Measurements from ENCODE around the gene PROCA1.
"Not testable (repeated sequence)": the region's sequence is repeated elsewhere in the genome, so short reads cannot be mapped to it uniquely, and the experiment has no call there.

PROCA1 gene

GRCh38 chr17:28725660-28726225 is 14.1 kb upstream of the PROCA1 start:
- peak; percentile 68 for DNase-seq (ENCODE audit: low read depth)

DNA sequence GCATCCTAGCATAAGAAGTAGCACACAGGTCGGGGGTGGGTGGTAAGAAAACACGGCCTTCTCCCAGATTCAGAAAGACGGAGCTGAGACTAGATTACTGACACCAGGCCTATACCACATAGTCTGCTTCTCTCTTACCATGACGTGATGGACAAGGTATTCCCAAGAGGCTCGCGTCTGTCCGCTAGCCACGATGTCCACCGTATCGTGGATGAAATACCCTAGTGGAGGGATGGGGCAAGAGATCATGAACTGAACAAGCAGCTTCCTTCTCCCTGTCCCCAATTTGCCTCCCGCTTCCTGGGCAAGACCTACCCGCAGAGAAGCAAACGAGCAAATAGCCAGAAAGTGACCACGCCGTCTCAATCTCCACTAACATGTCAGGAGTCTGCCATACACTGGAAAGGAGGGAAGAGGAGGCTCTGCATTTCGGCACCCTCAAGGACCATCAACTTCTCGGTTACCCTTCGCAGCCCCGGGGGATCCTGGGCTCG is 13.5 kb upstream of the PROCA1 start:
- peak; percentile 84 for DNase-seq (ENCODE audit: low read depth)

- DNase-seq (ENCODE audit: low read depth), result no peak
Measured at GRCh38 chr17:28724500-28725165, 12.9 kb upstream of the PROCA1 start.

DNA sequence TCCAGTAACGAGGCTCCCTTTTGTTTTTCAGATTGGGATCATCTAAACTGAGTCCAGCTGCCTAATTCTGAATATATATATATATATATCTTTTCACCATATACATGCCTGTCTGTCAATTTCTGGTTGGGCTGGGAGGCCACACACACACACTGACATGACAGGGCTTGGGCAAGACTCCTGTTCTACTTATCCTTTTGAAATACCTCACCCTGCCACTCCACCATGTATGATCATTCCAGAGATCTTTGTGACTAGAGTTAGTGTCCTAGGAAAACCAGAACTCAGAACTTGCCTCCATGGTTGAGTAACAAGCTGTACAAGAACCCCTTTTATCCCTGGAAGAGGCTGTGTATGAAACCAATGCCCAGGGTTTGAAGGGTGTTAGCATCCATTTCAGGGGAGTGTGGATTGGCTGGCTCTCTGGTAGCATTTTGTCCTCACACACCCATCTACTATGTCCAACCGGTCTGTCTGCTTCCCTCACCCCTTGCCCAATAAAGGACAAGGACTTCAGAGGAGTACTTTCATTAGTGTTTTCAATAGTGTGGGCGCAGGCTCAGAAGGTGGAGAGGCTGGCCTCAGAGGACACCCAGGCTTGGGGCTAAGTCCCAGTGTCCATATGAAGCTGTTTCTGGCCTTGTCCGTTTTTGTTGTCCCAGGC is 12.3 kb upstream of the PROCA1 start:
- not testable (repeated sequence) for DNase-seq (ENCODE audit: low read depth)

DNA sequence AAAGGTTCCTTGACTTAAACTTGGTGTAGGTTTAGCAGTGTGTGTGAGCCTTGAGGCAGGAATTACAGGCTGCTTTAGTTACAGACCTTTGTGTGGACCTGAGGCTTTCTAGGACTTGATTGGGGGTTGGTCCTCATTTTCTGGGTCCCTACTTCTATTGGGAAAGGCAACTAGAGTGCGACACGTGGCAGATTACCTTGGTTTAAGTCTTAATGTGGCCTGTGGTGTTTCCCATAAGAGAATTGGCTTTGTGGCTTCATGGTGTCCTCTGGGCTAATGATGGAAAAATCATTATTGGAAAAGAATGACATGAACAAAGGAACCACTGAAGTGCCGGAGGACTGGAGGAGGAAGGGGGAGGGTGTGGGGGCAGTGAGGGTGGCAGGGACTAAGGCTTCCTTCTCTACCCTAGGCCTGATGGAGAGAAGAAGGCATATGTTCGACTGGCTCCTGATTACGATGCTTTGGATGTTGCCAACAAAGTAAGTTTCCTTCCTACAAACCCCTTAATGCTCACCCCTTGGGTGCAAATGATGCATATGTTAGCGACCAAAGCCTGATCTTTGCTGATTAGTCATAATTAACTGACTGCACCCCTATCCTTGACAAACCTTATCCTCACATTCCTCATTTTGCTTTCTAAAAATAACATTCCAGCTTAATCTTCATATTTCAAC is 11.6 kb upstream of the PROCA1 start:
- no peak for DNase-seq (ENCODE audit: low read depth)

DNA sequence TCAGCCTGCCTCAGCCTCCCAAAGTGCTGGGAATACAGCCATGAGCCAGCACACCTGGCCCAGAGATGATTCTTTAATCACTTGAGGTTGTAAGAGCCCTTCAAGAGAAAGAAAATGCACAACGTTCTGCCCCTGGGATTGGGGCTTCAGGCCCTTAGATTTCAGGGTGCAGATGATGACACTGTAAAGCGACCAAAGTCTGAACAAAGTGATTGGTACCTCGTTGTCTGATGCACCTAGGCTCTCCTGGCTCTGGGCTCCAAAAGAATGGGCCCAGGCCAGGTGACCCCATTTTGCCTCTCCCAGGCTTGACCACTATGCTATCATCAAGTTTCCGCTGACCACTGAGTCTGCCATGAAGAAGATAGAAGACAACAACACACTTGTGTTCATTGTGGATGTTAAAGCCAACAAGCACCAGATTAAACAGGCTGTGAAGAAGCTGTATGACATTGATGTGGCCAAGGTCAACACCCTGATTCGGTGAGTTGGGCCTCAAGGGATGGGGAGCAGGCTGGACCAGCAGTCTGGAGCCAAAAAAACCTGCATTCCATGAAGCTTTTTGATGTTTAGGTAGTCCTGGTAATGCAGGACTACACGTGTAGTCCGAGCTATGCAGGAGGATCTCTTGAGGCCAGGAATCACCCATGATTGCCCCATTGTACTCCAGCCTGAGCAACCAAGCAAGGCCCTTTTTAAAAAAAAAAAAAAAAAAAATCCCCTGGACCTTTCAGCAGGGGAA is 10.9 kb upstream of the PROCA1 start:
- no peak for DNase-seq (ENCODE audit: low read depth)

DNA sequence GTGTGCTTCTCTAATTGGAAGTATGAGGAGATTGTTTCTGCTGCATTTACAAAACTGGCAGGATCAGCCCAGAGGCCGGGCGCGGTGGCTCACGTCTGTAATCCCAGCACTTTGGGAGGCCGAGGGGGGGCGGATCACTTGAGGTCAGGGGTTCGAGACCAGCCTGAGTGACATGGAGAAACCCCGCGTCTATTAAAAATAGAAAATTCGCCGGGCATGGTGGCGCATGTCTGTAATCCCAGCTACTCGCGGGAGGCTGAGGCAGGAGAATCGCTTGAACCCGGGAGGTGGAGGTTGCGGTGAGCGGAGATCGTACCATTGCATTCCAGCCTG is 9.3 kb upstream of the PROCA1 start:
- DNase-seq (ENCODE audit: low read depth), result not testable (repeated sequence)

- DNase-seq (ENCODE audit: low read depth), result no peak
Measured at GRCh38 chr17:28720247-28720996, 8.7 kb upstream of the PROCA1 start.

GRCh38 chr17:28719021-28719433 is 7.3 kb upstream of the PROCA1 start:
- no peak for DNase-seq (ENCODE audit: low read depth)

DNA sequence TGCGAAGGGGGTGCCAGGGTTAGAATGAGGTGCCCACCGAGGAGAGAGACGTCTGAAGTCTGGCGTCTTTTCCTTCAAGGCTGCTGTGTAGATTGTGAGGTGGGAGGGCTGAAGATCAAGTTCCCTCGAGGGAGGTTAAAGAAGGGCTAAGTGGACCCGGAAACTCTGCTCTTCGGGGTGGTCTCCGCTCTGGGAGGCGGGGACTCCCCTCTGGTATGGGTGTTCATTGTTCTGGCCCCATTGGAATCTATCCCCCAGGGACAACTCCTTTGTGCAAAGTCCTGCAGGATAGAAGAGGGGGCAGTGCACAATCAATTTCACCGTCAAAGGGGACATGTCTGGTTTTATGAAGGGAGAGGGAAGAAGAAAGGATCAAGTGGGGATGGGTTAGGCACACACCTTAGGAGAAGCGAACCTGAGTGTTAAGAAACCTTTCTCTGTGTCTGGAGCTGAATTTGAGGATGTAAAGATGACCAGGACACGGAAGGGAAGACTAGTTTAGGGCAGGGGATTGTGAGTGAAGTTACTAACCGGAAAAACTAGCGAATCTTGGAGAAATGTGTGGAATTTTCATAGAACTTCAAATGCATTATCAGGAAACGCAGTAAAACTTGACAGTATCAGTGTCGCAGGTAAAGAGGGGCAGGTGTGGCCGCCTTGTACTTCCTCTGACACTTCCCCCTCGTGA is 6.8 kb upstream of the PROCA1 start:
- no peak for DNase-seq (ENCODE audit: low read depth)

GRCh38 chr17:28717578-28718332 is 6.1 kb upstream of the PROCA1 start, which contains the start of gene RAB34:
Gene RAB34 (minus strand): TSS chr17:28717868. CDS start chr17:28717266, 602 bp downstream.
- peak; percentile 89 for DNase-seq (ENCODE audit: low read depth)

DNA sequence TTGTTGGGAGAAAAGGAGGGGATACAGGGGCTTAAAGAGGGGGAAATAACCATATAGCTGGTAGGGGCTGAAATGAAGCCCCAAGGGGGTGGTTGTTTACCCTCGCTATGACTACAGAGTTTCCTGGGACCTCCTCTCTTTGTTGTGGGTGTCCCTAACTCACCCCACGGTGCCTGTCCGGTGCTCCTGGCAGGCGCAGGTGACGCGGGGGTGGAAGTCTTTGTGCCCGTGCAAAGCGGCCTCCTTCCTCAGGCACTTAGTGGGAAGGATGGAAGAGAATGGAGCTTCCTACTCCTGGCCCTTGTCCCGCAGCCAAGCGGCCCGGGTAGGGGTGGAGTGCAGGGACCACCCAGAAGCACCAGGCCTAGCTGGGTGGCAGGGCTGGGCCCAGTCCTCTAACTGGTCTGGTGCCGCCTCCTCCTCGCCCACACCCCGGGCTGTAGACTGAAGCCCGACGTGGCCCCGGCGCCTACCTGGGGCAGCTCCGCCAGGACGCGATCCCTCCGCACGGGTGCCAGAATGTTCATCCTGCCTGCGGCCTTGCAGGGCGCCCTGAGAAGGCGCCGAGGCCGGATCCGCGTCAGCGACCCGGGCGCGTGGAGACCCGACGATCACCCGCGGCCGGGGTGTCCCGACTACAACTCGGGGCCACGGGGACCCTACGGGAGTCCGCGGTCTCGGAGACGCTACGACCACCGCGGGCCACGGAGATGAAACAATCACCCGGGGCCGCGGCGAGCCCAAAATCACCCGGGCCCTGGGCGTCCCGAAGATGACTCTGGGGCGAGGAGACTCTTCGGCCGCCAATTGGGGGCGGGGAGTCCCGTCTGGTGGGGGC is 5.3 kb upstream of the PROCA1 start:
- DNase-seq (ENCODE audit: low read depth), result peak; percentile 33

- DNase-seq (ENCODE audit: low read depth), result no peak
Measured at GRCh38 chr17:28715217-28715616, 3.5 kb upstream of the PROCA1 start.

- no peak for DNase-seq (ENCODE audit: low read depth)
Measured at GRCh38 chr17:28714281-28714680, 2.6 kb upstream of the PROCA1 start.

DNA sequence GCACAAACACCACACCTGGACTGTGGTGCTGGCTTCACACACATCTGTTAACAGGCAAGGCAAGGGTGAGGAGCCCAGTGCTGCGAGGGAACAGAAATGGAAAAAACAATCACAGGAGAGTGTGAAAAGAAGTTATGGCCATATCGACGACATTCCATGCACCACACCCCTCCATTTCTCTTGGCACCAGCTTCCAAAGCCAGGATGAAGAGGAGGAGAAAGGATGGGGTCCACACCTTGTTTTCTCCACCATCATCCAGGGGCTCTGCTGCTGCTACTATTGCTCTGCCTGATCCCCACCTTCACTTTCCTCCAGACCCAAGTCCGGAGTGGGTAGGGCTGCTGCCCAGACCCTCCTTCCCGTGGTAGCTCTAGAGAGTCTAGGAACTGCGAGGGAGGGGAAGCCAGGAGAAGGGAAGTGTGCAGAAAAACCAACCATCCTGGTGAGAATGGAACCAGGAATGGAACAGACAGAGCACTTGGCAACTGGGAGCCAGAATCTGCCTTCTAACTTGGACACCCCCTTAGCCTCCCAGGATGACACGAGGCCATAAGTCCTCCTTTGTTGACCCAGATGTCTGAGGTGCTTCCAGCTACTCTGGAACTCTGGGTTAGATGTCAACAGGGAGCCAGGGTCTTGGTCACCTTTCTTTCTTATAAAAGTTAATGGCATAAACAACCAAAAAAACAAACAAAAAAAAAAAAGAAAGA is 1.2 kb upstream of the PROCA1 start:
- no peak for DNase-seq (ENCODE audit: low read depth)

GRCh38 chr17:28712032-28712704 is 480 bp upstream of the PROCA1 start:
- no peak for DNase-seq (ENCODE audit: low read depth)

- peak; percentile 81 for DNase-seq (ENCODE audit: low read depth)
Measured at GRCh38 chr17:28710861-28711722, 596 bp downstream of the PROCA1 start.

Data from amniotic epithelial cell (primary cell).